GM19035 (cell line): ENCODE results near the gene GGNBP2.
"Not testable (repeated sequence)": the region's sequence is repeated elsewhere in the genome, so short reads cannot be mapped to it uniquely, and the experiment has no call there.

Experiments used
- ATAC-seq: cut with Tn5 transposase; IDR thresholded peaks from one replicate; pipeline ENCODE4 v1.9.1; 2021; ENCODE audit not compliant: unreplicated experiment

Gene GGNBP2

GRCh38 chr17:36599546-36600250, 55.0 kb downstream of the GGNBP2 start:
- ATAC-seq = no peak

DNA sequence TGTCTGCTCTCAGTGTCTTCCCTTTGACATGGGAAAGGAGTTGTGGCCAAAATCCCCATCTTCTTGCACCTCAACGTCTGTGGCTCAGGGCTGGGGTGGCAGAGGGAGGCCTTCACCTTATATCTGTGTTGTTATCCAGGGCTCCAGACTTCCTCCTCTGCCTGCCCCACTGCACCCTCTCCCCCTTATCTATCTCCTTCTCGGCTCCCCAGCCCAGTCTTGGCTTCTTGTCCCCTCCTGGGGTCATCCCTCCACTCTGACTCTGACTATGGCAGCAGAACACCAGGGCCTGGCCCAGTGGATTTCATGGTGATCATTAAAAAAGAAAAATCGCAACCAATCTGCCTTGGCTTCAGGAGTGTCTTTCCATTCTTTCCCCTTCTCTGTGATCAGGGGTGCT, 55.7 kb downstream of the GGNBP2 start:
- ATAC-seq = no peak

DNA sequence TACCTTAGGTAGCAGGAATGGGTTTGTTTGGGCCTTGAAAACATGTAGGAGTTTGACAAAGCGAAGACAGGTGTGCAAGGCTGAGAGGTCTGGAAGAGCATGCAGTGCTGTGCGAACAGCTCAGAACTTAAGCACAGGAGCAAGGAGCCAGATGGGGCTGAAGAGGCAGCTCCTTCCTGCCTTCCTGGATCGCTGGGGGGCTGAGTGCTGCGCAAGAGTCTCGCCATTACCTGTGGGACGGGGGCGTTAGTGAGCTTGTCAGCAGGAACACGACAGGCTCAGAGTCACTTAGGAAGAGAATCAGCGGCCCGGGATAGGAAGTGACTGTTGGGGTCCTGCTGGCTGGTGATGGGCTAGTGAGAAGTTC, 56.2 kb downstream of the GGNBP2 start:
- no peak for ATAC-seq

- ATAC-seq = peak; percentile 82
Observed at GRCh38 chr17:36601303-36602029, 56.7 kb downstream of the GGNBP2 start, which contains the start of gene MRM1. MRM1 (plus strand) TSS chr17:36601583; CDS start chr17:36601811, 228 bp downstream.

- ATAC-seq = peak; percentile 11
Observed at GRCh38 chr17:36602030-36602748, 57.5 kb downstream of the GGNBP2 start.

DNA sequence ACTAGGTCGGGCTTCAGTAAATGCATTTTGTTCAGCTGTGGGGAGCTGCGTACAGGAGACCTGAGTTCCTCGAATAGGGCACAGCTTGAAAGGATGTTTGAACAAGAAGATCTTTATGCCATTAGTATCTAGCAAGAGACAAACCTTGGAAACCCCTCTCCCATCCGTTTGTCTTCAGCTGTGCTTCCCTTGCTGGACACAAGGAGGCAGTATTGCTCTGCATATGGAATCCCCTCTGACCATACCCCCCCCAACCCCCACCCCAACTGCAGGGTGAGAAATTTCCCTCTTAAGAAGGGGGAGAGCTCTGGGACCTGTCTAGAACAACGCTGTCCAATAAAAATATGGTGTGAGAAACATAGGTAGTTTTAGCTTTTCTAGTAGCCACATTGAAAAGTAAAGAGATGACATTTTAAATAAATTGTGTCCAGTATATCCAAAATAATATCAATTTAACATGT, 58.2 kb downstream of the GGNBP2 start:
- no peak for ATAC-seq

GRCh38 chr17:36605028-36605427, 60.3 kb downstream of the GGNBP2 start:
- not testable (repeated sequence) for ATAC-seq

DNA sequence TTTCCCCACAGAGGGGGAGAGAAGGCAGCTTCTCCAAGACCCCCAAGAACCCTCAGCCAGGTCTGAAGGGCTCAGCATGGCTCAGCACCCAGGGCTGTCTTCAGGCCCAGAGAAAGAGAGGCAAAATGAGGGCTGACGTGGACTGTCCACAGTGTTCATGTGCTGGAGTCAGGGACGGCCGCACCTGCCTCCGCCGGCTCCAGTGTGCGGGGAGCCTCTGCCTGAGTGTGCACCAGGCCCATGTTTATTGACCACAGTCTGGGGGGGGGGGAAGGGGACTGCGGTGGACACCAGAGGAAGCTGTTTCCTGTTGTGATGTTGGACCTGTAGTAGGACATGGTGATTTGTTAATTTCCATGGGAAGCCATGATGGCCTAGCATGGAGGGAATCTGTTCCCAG, 63.6 kb downstream of the GGNBP2 start:
- no peak for ATAC-seq

DNA sequence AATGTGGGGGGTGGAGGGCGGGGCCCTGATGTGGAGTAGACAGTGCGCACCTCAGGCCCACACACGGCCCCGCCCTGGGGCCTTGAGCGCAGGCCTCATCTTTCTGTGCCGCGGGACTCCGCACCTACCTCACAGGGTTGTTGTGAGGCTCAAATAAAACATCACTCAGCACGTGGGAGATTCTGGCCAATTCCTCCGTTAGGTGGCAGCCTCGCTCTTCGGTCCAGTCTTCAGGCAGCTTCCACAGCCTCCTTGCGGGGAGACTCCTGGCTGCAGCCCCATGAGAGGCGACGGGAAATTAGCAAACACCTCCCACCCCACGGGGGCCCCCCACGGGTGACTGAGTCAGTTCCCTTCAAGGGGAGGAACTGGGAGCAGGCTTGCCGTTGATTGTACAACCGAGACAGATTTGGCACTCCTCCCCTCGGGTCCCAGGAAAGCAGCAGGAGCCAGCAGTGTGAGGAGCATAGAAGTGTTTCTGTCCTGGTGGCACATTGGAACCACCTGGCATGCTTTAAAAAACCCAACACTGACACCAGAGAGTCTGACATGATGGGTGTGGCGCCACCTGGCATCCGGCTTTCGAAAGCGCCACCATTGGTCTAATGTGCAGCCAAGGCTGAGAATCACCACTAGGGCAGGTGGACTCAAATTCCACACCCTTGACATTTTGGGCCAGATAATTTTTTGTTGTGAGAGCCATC, 64.2 kb downstream of the GGNBP2 start:
- no peak for ATAC-seq

GRCh38 chr17:36609498-36609862, 64.8 kb downstream of the GGNBP2 start:
- no peak for ATAC-seq

DNA sequence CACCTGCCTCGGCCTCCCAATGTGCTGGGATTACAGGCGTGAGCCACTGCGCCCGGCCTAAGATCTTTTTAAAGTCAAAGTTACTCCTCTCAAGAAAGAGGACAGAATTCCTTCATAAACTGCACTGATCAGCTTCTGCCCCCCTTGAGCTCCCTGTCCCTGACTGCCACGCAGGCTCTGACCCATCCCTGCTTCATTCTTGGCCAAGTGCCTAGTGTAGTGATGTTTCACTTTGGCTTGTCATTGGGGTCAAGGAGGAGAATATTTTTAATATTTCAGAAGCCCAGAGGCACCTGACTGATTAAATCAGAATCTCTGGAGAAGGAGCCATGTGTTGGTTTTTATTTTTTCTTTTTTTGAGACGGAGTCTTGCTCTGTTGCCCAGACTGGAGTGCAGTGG, 65.8 kb downstream of the GGNBP2 start:
- no peak for ATAC-seq

GRCh38 chr17:36611345-36612072, 66.8 kb downstream of the GGNBP2 start:
- ATAC-seq = no peak

DNA sequence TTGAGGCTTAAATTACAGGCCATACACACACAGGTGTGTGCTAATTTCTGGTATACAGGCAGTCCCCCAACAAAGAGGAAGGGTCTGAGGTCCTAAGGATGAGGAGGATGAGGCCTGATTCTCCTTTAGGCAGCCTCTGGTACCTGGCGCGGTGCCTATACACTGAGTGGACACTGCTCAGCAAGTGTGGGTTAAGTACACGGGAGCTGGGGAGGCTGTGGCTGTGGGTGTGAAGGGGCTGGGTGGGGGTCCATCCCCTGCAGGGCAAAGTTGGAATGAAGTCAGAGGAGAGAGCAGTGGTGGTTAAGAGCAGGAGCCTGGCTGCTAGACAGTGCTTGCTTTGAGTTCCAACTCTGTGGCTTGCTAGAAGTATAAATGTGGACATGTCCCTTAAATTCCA, 67.6 kb downstream of the GGNBP2 start:
- no peak for ATAC-seq

DNA sequence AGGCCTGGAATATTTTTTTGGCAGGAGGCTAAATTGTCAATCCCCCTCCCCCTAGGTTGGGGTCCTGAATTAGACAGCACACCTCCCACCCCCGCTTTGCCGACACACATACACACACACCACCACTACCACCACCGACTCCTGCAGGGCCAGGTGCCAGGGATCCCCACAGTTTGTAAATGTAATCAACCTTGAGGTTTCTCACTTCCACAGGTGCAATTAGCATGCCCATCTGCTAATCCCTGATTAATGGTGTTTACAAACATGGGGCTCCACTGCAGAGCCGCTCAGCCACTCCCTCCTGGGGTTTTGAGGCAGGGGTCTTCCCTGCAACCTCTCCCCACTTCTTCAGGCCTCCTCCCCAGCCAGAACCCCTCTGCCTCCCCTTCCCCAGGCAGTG, 68.4 kb downstream of the GGNBP2 start:
- no peak for ATAC-seq

GRCh38 chr17:36614081-36614480, 69.4 kb downstream of the GGNBP2 start:
- no peak for ATAC-seq

GRCh38 chr17:36614933-36615332, 70.2 kb downstream of the GGNBP2 start:
- no peak for ATAC-seq

- ATAC-seq = no peak
Observed at GRCh38 chr17:36616061-36617029, 71.6 kb downstream of the GGNBP2 start.

DNA sequence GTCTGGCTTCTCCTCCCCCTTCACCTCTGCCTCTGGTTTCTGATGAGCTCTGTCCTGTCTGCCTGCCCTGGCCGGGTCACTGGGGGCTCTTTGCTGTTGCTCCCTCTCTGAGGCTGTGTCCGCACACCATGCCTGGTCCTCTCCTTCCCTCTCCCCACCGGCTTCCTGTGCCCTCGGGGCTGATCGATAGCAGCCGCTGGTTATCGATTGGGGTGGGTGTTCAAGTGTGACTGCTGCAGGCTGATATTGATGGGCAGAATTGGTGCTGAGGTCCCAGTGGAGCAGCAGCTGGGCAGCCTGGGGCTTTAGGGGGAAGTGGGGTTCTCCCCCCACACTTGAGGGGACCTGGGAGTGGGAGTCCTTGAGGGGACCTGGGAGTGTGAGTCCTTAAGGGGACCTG, 73.1 kb downstream of the GGNBP2 start:
- ATAC-seq = no peak

DNA sequence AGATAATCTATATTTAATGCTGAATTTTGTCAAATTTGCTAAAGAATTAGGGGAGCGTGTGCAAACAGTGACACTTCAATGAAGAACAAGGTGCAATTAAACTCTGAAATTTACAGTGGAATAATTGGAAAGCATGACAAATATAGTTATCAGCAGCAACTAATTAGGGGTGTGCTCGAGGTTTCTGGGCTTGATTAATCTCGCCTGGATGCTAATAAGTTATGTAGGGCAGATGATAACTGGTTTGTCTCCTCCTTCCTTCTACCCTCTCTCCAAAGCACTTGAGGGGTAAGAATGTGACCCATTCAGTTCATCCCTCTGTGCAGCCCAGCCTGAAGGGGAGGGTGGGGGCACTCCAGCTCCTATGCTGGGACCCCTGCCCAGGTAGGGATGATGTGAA, 78.6 kb downstream of the GGNBP2 start:
- no peak for ATAC-seq
